ENCODE data around the gene GREM1.

Gene GREM1

DNA sequence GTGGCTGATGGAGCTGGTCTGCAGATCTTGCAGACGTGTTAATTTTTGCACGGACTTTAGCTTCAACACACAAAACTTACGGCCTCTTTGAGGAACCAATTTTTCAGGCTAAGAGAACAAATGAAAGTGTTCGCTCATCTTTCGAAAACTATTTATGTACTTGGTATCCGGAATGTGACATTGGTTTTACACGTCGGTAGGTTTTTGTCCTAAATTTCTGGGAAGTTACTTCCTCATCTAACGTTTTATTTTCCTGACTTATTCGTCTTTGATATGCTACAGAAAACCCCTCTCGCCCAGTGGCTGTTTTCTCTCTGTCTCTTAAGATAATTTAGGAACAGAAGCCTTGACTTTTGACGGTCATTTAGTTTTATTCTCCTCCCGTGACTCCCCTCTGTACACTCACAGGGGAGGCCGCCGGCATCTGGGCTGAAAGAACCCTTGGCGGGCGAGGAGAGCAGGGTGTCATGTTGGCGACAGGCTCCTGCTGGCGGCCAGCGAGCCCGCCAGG, 834 bp upstream of the GREM1 start:
- H3K27ac ChIP-seq (ENCODE audit: low read length): peak overlapping the region; percentile 84
- no peaks in the 10 kb centered on the region for H3K36me3 ChIP-seq (ENCODE audit: control insufficient read depth in 2 of 2, insufficient read depth in 2 of 2, low read length in 2 of 2)
- H3K9ac ChIP-seq (ENCODE audit: low read length in 2 of 2): peak overlapping the region; percentile 72 to 78
- H3K27me3 ChIP-seq (ENCODE audit: control insufficient read depth in 1 of 2, insufficient read depth in 2 of 2, low read length in 2 of 2): peaks cover 0 to 4% of the 10 kb centered on the region in 2 donors
- peaks cover 23% of the 10 kb centered on the region for H3K4me1 ChIP-seq (ENCODE audit: control insufficient read depth, insufficient read depth, low read length)
- peak overlapping the region; percentile 59 to 89 for H3K4me3 ChIP-seq (ENCODE audit: low read length in 2 of 2)
- no peaks in the 10 kb centered on the region for H3K9me3 ChIP-seq (ENCODE audit: control insufficient read depth in 2 of 2, low read length in 2 of 2)

DNA sequence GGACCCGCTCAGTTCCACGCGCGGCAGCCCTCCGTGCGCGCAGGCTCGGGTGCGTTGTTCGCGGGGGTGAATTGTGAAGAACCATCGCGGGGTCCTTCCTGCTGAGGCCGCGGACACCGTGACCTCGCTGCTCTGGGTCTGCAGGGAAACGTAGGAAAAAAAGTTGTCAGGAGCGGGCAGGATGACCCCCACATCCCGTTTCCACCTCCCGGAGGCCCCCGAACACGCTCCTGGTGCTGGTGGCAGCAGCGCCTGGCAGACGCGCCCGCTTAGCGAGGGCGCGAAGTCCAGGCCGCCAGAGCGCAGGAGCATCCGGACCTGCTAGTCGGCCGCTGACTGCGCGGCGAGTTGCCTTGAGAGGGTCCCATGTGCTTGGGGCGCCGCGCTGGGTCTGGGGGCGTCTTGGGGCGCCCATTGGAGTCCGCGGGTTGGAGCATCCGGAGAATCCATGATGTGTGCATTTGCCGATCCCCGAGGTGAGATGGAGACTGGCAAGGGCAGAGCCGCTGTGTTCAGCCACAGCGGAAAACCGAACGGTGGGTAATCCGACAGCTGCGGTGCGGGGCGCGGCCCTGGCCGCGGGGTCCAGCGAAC, 520 bp downstream of the GREM1 start:
- peak overlapping the region; percentile 43 to 69 for H3K9ac ChIP-seq (ENCODE audit: low read length in 2 of 2)
- H3K27ac ChIP-seq (ENCODE audit: low read length): peak overlapping the region; percentile 84
- no peaks in the 10 kb centered on the region for H3K9me3 ChIP-seq (ENCODE audit: control insufficient read depth in 2 of 2, low read length in 2 of 2)
- peaks cover 23% of the 10 kb centered on the region for H3K4me1 ChIP-seq (ENCODE audit: control insufficient read depth, insufficient read depth, low read length)
- H3K4me3 ChIP-seq (ENCODE audit: low read length in 2 of 2): peak overlapping the region; percentile 87 to 89
- peaks cover 0 to 4% of the 10 kb centered on the region in 2 donors for H3K27me3 ChIP-seq (ENCODE audit: control insufficient read depth in 1 of 2, insufficient read depth in 2 of 2, low read length in 2 of 2)
- no peaks in the 10 kb centered on the region for H3K36me3 ChIP-seq (ENCODE audit: control insufficient read depth in 2 of 2, insufficient read depth in 2 of 2, low read length in 2 of 2)

DNA sequence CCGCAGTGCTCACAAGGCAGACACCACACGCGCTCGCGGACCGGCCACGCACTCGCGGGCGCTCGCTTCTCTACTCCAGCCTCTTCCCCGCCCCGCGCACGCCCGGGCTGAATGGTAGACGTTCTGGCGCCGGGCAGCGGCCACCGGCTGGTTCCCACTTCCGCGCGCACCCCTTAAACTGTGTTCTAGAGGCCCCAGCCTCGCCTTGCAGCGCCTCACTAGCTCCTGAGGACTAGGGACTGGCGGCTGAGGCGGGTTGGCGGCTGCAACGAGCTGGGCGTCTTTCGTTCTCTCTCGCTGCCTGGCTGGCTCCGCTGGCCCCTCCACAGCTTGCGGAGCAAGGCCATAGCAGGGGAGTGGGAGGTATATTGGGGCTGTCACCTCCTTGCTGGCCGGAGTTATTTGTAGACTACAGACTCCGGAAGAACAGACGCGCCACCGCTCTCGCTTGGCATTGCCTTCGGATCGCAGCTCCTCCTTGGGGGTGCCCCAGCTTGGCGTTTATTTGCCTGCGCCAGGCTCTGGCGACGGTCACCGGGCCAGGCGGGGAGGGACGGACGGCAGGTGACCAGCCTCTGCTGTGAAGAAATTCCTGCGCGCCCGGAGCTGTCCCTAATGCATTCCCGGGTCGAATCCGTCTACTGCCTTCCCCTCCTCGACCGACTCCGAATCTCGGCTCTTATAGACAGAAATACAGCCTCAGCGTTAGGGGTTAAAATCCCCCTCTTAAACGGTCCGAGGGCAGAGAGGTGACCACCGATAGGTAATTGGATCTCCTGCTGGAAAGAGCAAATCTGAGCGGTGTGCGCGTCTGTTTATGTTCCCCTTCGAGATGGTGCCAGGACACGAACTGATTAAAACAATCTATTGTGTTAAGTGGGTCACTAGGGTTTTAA, 1.3 kb downstream of the GREM1 start:
- Histone ChIP-seq H3K4me3 (ENCODE audit: low read length in 2 of 2) (peak overlapping the region; percentile 87 to 89), H3K9me3 (ENCODE audit: control insufficient read depth in 2 of 2, low read length in 2 of 2) (no peaks in the 10 kb centered on the region), H3K9ac (ENCODE audit: low read length in 2 of 2) (peak overlapping the region; percentile 43 to 69), H3K27me3 (ENCODE audit: control insufficient read depth in 1 of 2, insufficient read depth in 2 of 2, low read length in 2 of 2) (peaks cover 0 to 4% of the 10 kb centered on the region in 2 donors), H3K27ac (ENCODE audit: low read length) (peak overlapping the region; percentile 84), H3K36me3 (ENCODE audit: control insufficient read depth in 2 of 2, insufficient read depth in 2 of 2, low read length in 2 of 2) (no peaks in the 10 kb centered on the region), H3K4me1 (ENCODE audit: control insufficient read depth, insufficient read depth, low read length) (peaks cover 23% of the 10 kb centered on the region)

DNA sequence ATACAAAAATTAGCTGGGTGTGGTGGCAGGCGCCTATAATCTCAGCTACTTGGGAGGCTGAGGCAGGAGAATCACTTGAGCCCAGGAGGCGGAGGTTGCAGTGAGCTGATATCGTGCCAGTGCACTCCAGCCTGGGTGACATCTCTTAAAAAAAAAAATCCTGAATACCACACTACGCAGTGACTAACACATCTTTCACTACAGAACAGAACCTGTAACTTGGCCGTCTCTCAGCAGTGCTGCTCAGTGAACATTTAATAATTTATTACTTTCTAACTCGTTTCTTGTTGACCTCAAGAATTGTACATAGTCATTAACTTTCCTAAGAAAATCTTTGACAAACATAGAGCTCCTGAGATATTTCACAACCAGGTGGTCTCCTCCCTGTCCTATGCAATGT, 3.8 kb downstream of the GREM1 start:
- Histone ChIP-seq H3K9me3 (ENCODE audit: control insufficient read depth in 2 of 2, low read length in 2 of 2) (no peaks in the 10 kb centered on the region), H3K27me3 (ENCODE audit: control insufficient read depth in 1 of 2, insufficient read depth in 2 of 2, low read length in 2 of 2) (no peaks in the 10 kb centered on the region), H3K4me1 (ENCODE audit: control insufficient read depth, insufficient read depth, low read length) (peaks cover 23% of the 10 kb centered on the region), H3K4me3 (ENCODE audit: low read length in 2 of 2) (no peak overlapping the region), H3K36me3 (ENCODE audit: control insufficient read depth in 2 of 2, insufficient read depth in 2 of 2, low read length in 2 of 2) (peaks cover 0 to 2% of the 10 kb centered on the region in 2 donors), H3K9ac (ENCODE audit: low read length in 2 of 2) (no peak overlapping the region), H3K27ac (ENCODE audit: low read length) (no peak overlapping the region)

DNA sequence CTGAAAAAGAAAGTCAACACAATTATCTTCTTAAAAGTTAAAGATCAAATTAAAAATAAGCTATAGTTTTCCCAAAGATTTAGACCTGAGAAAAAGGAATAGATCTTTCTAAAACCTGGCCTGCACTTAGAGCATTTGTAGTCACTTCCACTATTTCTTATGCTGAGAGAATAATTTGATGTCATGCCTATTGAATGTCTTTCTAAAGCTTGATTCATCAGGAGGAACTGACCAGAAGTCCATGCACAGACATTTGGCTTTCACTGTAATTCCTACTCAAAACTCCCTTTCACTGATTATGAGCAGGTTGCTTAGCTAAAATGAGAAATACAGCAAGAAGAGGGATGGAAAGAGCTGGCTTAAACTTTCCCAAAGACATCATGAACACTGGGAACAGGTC, 4.3 kb downstream of the GREM1 start:
- no peak overlapping the region for H3K9ac ChIP-seq (ENCODE audit: low read length in 2 of 2)
- H3K4me1 ChIP-seq (ENCODE audit: control insufficient read depth, insufficient read depth, low read length): peaks cover 20% of the 10 kb centered on the region
- no peaks in the 10 kb centered on the region for H3K27me3 ChIP-seq (ENCODE audit: control insufficient read depth in 1 of 2, insufficient read depth in 2 of 2, low read length in 2 of 2)
- no peaks in the 10 kb centered on the region for H3K9me3 ChIP-seq (ENCODE audit: control insufficient read depth in 2 of 2, low read length in 2 of 2)
- H3K36me3 ChIP-seq (ENCODE audit: control insufficient read depth in 2 of 2, insufficient read depth in 2 of 2, low read length in 2 of 2): peaks cover 0 to 2% of the 10 kb centered on the region in 2 donors
- no peak overlapping the region for H3K4me3 ChIP-seq (ENCODE audit: low read length in 2 of 2)
- H3K27ac ChIP-seq (ENCODE audit: low read length): no peak overlapping the region

DNA sequence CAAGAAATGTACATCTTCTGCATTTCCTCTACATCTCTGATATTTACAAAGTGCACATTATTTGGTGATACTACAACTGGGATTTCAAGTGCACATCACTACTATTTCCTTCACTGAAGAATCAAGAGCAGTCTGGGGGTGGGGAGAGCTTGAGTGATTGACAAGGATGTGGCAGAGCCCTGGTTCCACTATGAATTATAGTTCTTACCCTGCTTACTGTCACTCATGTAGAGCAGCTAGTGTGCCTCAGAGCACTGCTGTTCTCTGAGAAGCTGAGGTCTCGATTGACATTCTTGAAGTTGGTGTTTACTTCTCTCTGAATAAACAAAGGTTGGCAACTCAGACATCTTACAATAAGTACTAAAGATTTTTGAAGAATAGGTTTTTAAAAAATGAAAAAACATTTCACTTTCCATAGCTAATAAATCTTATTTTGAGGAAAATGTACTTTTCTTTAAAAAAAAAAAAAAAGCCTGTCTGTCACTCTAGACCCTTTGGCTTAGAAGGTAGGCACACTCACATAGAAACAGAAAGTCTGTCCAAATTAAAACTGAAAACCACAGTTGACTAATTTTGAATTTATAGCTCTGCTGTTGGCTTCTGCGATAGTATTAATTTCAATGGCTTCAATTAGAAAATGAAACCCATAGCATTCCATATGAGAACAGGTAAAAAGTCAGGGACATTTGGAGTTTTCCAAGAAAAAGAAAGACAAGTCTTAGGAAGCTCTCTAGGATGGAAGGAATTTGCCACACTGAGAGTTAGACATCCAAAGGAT, 5.6 kb downstream of the GREM1 start:
- H3K36me3 ChIP-seq (ENCODE audit: control insufficient read depth in 2 of 2, insufficient read depth in 2 of 2, low read length in 2 of 2): peaks cover 0 to 2% of the 10 kb centered on the region in 2 donors
- peaks cover 12% of the 10 kb centered on the region for H3K4me1 ChIP-seq (ENCODE audit: control insufficient read depth, insufficient read depth, low read length)
- no peaks in the 10 kb centered on the region for H3K9me3 ChIP-seq (ENCODE audit: control insufficient read depth in 2 of 2, low read length in 2 of 2)
- H3K4me3 ChIP-seq (ENCODE audit: low read length in 2 of 2): peak overlapping the region in 1 of 2 donors; percentile 5
- H3K9ac ChIP-seq (ENCODE audit: low read length in 2 of 2): no peak overlapping the region
- no peaks in the 10 kb centered on the region for H3K27me3 ChIP-seq (ENCODE audit: control insufficient read depth in 1 of 2, insufficient read depth in 2 of 2, low read length in 2 of 2)
- no peak overlapping the region for H3K27ac ChIP-seq (ENCODE audit: low read length)

DNA sequence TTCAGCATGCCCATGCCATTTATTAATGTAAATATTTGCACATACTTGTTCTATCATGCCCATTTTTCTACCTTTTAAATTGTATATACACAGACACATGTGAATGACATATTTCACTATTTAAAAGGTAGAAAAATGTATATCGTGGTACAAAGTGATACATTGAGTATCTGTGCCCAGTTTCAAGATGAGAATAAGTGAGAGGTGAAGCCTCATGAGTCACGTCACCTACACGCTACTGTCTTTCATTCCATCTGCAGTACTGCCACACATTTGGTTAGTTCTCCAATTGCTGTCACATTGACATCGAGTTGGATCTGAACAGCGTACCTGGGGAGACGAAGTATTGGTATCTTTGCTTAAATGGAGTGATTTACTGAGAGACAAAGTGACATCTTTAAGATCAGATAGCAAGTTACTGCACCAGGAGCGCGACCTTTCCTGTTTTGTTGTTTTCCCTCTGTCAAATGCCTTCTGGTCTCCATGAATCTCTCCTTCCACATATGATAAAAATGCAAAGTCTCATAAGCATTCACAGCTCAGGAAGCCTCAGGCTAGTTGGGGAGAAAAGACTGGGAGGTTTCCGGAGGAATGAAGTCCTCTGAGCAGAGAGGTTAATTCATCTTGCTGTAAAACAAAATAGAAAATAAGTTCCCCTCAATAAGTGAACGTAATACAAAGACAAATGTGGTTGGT, 12.0 kb downstream of the GREM1 start:
- peaks cover 24 to 25% of the 10 kb centered on the region in 2 donors for H3K36me3 ChIP-seq (ENCODE audit: control insufficient read depth in 2 of 2, insufficient read depth in 2 of 2, low read length in 2 of 2)
- H3K27ac ChIP-seq (ENCODE audit: low read length): no peak overlapping the region
- no peak overlapping the region for H3K4me3 ChIP-seq (ENCODE audit: low read length in 2 of 2)
- no peaks in the 10 kb centered on the region for H3K9me3 ChIP-seq (ENCODE audit: control insufficient read depth in 2 of 2, low read length in 2 of 2)
- H3K4me1 ChIP-seq (ENCODE audit: control insufficient read depth, insufficient read depth, low read length): peaks cover 7% of the 10 kb centered on the region
- no peak overlapping the region for H3K9ac ChIP-seq (ENCODE audit: low read length in 2 of 2)
- H3K27me3 ChIP-seq (ENCODE audit: control insufficient read depth in 1 of 2, insufficient read depth in 2 of 2, low read length in 2 of 2): no peaks in the 10 kb centered on the region

DNA sequence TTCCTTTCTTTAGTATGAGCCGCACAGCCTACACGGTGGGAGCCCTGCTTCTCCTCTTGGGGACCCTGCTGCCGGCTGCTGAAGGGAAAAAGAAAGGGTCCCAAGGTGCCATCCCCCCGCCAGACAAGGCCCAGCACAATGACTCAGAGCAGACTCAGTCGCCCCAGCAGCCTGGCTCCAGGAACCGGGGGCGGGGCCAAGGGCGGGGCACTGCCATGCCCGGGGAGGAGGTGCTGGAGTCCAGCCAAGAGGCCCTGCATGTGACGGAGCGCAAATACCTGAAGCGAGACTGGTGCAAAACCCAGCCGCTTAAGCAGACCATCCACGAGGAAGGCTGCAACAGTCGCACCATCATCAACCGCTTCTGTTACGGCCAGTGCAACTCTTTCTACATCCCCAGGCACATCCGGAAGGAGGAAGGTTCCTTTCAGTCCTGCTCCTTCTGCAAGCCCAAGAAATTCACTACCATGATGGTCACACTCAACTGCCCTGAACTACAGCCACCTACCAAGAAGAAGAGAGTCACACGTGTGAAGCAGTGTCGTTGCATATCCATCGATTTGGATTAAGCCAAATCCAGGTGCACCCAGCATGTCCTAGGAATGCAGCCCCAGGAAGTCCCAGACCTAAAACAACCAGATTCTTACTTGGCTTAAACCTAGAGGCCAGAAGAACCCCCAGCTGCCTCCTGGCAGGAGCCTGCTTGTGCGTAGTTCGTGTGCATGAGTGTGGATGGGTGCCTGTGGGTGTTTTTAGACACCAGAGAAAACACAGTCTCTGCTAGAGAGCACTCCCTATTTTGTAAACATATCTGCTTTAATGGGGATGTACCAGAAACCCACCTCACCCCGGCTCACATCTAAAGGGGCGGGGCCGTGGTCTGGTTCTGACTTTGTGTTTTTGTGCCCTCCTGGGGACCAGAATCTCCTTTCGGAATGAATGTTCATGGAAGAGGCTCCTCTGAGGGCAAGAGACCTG, 13.2 kb downstream of the GREM1 start:
- H3K4me1 ChIP-seq (ENCODE audit: control insufficient read depth, insufficient read depth, low read length): peaks cover 7% of the 10 kb centered on the region
- no peaks in the 10 kb centered on the region for H3K9me3 ChIP-seq (ENCODE audit: control insufficient read depth in 2 of 2, low read length in 2 of 2)
- H3K9ac ChIP-seq (ENCODE audit: low read length in 2 of 2): no peak overlapping the region
- no peak overlapping the region for H3K27ac ChIP-seq (ENCODE audit: low read length)
- H3K27me3 ChIP-seq (ENCODE audit: control insufficient read depth in 1 of 2, insufficient read depth in 2 of 2, low read length in 2 of 2): no peaks in the 10 kb centered on the region
- peaks cover 30 to 35% of the 10 kb centered on the region in 2 donors for H3K36me3 ChIP-seq (ENCODE audit: control insufficient read depth in 2 of 2, insufficient read depth in 2 of 2, low read length in 2 of 2)
- no peak overlapping the region for H3K4me3 ChIP-seq (ENCODE audit: low read length in 2 of 2)

DNA sequence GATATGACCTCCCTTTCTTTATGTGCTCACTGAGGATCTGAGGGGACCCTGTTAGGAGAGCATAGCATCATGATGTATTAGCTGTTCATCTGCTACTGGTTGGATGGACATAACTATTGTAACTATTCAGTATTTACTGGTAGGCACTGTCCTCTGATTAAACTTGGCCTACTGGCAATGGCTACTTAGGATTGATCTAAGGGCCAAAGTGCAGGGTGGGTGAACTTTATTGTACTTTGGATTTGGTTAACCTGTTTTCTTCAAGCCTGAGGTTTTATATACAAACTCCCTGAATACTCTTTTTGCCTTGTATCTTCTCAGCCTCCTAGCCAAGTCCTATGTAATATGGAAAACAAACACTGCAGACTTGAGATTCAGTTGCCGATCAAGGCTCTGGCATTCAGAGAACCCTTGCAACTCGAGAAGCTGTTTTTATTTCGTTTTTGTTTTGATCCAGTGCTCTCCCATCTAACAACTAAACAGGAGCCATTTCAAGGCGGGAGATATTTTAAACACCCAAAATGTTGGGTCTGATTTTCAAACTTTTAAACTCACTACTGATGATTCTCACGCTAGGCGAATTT, 14.9 kb downstream of the GREM1 start:
- Histone ChIP-seq H3K4me1 (ENCODE audit: control insufficient read depth, insufficient read depth, low read length) (peaks cover 7% of the 10 kb centered on the region), H3K36me3 (ENCODE audit: control insufficient read depth in 2 of 2, insufficient read depth in 2 of 2, low read length in 2 of 2) (peaks cover 32 to 40% of the 10 kb centered on the region in 2 donors), H3K27me3 (ENCODE audit: control insufficient read depth in 1 of 2, insufficient read depth in 2 of 2, low read length in 2 of 2) (no peaks in the 10 kb centered on the region), H3K9me3 (ENCODE audit: control insufficient read depth in 2 of 2, low read length in 2 of 2) (peaks cover 0 to 5% of the 10 kb centered on the region in 2 donors), H3K4me3 (ENCODE audit: low read length in 2 of 2) (no peak overlapping the region), H3K27ac (ENCODE audit: low read length) (no peak overlapping the region), H3K9ac (ENCODE audit: low read length in 2 of 2) (no peak overlapping the region)

All from stomach smooth muscle (tissue), 2 donors.